ENCODE measurements around the gene PIK3CD. TPM values are rescaled to one million over a fixed set of nuclear protein-coding genes. Genes with fewer than 3 reads are reported as not detected.

Gene PIK3CD
- total and polyA plus RNA-seq, 7 donors = 0.44 to 2.5 (median 0.93) TPM

DNA sequence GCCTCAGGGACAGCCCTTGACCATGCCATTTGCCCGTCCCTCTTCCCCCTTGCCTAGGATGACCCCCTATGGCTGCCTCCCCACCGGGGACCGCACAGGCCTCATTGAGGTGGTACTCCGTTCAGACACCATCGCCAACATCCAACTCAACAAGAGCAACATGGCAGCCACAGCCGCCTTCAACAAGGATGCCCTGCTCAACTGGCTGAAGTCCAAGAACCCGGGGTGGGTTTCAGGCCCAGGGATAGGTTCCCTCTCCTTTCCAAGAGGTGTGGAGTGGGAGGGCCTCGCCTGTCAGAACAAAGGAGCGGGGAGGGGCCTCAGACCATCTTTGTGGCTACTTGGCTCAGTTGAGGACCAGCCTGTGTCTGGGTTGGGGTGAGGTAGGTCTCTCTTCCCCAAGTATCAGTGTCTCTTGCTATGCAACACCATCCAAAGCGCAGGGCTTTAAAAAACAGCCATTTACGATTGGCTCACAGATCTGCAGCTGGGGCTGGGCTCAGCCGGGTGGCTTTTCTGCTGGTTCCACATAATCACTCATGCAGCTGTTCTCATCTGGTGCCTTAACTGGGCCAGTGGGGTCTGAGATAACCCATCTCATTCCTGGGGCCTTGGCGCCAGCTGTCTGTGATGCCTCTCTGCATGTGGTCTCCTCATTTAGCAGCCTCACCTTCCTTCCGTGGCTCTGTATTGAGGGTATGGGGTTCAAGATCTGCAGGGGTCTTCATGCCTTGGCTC lies 71.7 kb downstream of the PIK3CD start:
- Histone ChIP-seq H3K4me3 (no peak overlapping the region), H3K27ac (no peak overlapping the region), H3K27me3 (ENCODE audit: insufficient read depth in 3 of 3, low read length in 2 of 3) (no peaks in the 10 kb centered on the region), H3K9me3 (no peaks in the 10 kb centered on the region), H3K36me3 (ENCODE audit: insufficient read depth in 1 of 2, low read depth in 1 of 2) (peaks cover 0 to 23% of the 10 kb centered on the region in 2 donors), H3K4me1 (no peaks in the 10 kb centered on the region)
- WGBS, 3 donors = 96 to 97% (median 97%) methylated on average over 14 of the region's 14 CpGs
- intact Hi-C loops (cut with DNase I) = loop anchor here in 1 of 2 donors (10.0 kb wide), 1 partner anchor 142 kb away; no protein-coding TSS in a partner anchor
- no peak for DNase-seq
- TF ChIP-seq, protein P1, sequence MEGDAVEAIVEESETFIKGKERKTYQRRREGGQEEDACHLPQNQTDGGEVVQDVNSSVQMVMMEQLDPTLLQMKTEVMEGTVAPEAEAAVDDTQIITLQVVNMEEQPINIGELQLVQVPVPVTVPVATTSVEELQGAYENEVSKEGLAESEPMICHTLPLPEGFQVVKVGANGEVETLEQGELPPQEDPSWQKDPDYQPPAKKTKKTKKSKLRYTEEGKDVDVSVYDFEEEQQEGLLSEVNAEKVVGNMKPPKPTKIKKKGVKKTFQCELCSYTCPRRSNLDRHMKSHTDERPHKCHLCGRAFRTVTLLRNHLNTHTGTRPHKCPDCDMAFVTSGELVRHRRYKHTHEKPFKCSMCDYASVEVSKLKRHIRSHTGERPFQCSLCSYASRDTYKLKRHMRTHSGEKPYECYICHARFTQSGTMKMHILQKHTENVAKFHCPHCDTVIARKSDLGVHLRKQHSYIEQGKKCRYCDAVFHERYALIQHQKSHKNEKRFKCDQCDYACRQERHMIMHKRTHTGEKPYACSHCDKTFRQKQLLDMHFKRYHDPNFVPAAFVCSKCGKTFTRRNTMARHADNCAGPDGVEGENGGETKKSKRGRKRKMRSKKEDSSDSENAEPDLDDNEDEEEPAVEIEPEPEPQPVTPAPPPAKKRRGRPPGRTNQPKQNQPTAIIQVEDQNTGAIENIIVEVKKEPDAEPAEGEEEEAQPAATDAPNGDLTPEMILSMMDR (IDR thresholded peaks at IDR 0.05) = no peak
- ATAC-seq = no peak

DNA sequence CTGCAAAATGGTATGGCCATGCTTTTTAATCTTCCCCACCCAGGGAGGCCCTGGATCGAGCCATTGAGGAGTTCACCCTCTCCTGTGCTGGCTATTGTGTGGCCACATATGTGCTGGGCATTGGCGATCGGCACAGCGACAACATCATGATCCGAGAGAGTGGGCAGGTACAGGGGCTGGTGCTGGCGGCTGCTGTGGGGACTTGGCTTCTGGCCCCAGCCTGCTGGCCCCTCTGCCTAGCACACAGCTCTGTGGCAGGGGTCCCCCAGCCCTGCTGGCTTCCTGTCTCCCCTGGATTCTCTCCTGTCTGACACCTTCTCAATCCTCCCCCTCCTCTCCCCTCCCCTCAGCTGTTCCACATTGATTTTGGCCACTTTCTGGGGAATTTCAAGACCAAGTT lies 72.4 kb downstream of the PIK3CD start:
- intact Hi-C loops (cut with DNase I) = loop anchor here in 1 of 2 donors (10.0 kb wide), 1 partner anchor 141 kb away; no protein-coding TSS in a partner anchor
- Histone ChIP-seq H3K27me3 (ENCODE audit: insufficient read depth in 3 of 3, low read length in 2 of 3) (no peaks in the 10 kb centered on the region), H3K4me1 (no peaks in the 10 kb centered on the region), H3K36me3 (ENCODE audit: insufficient read depth in 1 of 2, low read depth in 1 of 2) (peaks cover 0 to 30% of the 10 kb centered on the region in 2 donors), H3K27ac (no peak overlapping the region), H3K9me3 (no peaks in the 10 kb centered on the region), H3K4me3 (no peak overlapping the region)
- ATAC-seq (no peak), DNase-seq (no peak)
- WGBS, 3 donors = 98 to 100% (median 98%) methylated on average over 6 of the region's 6 CpGs
- TF ChIP-seq, protein P1 (IDR thresholded peaks at IDR 0.05) = no peak

DNA sequence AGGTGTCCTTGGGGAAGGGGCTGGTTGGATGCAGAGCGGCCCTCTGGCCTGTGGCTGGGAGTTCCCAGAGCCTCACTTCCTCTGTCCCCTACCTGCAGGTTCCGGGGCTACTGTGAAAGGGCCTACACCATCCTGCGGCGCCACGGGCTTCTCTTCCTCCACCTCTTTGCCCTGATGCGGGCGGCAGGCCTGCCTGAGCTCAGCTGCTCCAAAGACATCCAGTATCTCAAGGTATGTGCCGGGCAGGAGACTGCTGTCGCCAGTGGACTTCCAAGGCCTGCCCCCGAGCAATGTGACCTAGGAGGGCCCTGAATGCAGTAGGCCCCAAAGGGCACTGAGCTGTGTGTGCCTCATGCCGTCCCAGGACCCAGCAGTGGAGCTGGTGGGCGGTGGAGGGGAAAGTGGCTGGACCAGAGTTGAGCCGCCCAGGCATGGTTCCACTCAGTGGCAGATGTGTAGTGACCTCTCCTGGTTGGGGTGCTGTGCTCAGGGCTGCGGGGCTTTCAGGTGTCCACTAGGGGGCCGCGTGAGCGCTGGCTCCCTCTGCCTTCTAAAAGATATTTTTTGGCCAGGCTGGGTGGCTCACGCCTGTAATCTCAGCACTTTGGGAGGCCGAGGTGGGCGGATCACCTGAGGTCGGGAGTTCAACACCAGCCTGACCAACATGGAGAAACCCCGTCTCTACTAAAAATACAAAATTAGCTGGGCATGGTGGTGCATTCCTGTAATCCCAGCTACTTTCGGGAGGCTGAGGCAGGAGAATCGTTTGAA lies 73.4 kb downstream of the PIK3CD start:
- TF ChIP-seq, protein P1 (IDR thresholded peaks at IDR 0.05) = peak; percentile 61
- WGBS, 3 donors = 72 to 75% (median 73%) methylated on average over 24 of the region's 24 CpGs
- Histone ChIP-seq H3K9me3 (no peaks in the 10 kb centered on the region), H3K27ac (no peak overlapping the region), H3K4me1 (no peaks in the 10 kb centered on the region), H3K36me3 (ENCODE audit: insufficient read depth in 1 of 2, low read depth in 1 of 2) (peaks cover 0 to 40% of the 10 kb centered on the region in 2 donors), H3K4me3 (no peak overlapping the region), H3K27me3 (ENCODE audit: insufficient read depth in 3 of 3, low read length in 2 of 3) (no peaks in the 10 kb centered on the region)
- intact Hi-C loops (cut with DNase I) = loop anchor here in 1 of 2 donors (10.0 kb wide), 1 partner anchor 140 kb away; no protein-coding TSS in a partner anchor
- DNase-seq (peak in 1 of 2 donors; percentile 45), ATAC-seq (peak; percentile 43 to 77 (median 68))

DNA sequence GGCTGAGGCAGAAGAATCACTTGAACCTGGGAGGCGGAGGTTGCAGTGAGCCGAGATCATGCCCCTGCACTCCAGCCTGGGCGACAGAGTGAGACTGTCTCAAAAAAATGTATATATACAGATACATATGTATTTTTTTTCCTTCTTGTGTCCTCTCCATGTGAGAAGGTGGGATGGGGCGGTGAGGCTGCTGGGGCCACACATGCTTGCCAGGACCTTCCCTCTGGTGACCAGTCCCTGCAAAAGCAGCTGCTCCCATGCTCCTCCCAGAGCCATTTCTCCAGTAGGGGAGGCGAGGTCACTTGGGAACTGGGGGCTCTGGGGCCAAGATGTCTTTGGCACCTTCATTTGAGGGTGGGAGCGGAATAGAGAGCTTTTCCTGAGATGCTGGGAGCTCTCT lies 74.9 kb downstream of the PIK3CD start:
- ATAC-seq (no peak), DNase-seq (no peak)
- no peaks in the 10 kb centered on the region for H3K4me1 ChIP-seq
- H3K9me3 ChIP-seq = no peaks in the 10 kb centered on the region
- H3K4me3 ChIP-seq = no peak overlapping the region
- H3K27me3 ChIP-seq (ENCODE audit: insufficient read depth in 3 of 3, low read length in 2 of 3) = no peaks in the 10 kb centered on the region
- peaks cover 1 to 50% of the 10 kb centered on the region in 2 donors for H3K36me3 ChIP-seq (ENCODE audit: insufficient read depth in 1 of 2, low read depth in 1 of 2)
- intact Hi-C loops (cut with DNase I) = loop anchor here in 1 of 2 donors (10.0 kb wide), 1 partner anchor 138 kb away; no protein-coding TSS in a partner anchor
- TF ChIP-seq, protein P1 (IDR thresholded peaks at IDR 0.05) = no peak
- 93 to 95% (median 94%) methylated on average over 6 of the region's 6 CpGs for WGBS, 3 donors
- no peak overlapping the region for H3K27ac ChIP-seq
